Measurements from ENCODE around the gene ZNF142. TPM values are rescaled to one million over a fixed set of nuclear protein-coding genes. Genes with fewer than 3 reads are reported as not detected.

Gene ZNF142
- total and polyA plus RNA-seq, 2 of the 8 experiments (the other 6 are each of a cell fraction or from before 2014, with no cell fraction given) = 9.4 to 32.5 TPM

GRCh38 chr2:218605432-218605831 is 54.0 kb downstream of the ZNF142 start:
- Histone ChIP-seq H3K9ac (replicated peaks in 1 of 4; ENCODE audit: extremely low read depth in 1 of 4, low read depth in 3 of 4, low read length in 3 of 4) (no peak overlapping the region), H4K91ac (replicated peaks; ENCODE audit: insufficient read length, low read length) (no peak overlapping the region), H3K14ac (ENCODE audit: insufficient read length) (no peak overlapping the region), H2AFZ (ENCODE audit: low read length) (no peak overlapping the region), H3K56ac (replicated peaks; ENCODE audit: insufficient read length, low read depth, low read length) (no peak overlapping the region), H3K79me1 (ENCODE audit: low read depth, low read length) (no peaks in the 10 kb centered on the region), H4K20me1 (replicated peaks in 1 of 2; ENCODE audit: control insufficient read depth in 1 of 2, insufficient read depth in 2 of 2, low read length in 2 of 2) (no peaks in the 10 kb centered on the region), H3K23ac (ENCODE audit: insufficient read length) (no peak overlapping the region), H2BK120ac (replicated peaks; ENCODE audit: low read depth, low read length) (no peak overlapping the region), H3K79me2 (ENCODE audit: control insufficient read depth in 1 of 2, insufficient read depth in 2 of 2, low read length in 2 of 2) (no peaks in the 10 kb centered on the region), H2BK12ac (ENCODE audit: low read depth, low read length) (no peak overlapping the region), H3K9me3 (ENCODE audit: insufficient read depth in 2 of 2, low read depth in 1 of 2, low read length in 1 of 2) (no peaks in the 10 kb centered on the region), H3K23me2 (ENCODE audit: low read depth, low read length) (no peaks in the 10 kb centered on the region), H3K4me2 (ENCODE audit: insufficient read depth in 1 of 2, low read depth in 2 of 2, low read length in 2 of 2) (no peak overlapping the region), H4K8ac (ENCODE audit: extremely low read depth, insufficient read depth, low read length) (no peak overlapping the region), H3K18ac (ENCODE audit: extremely low read depth, low read length) (no peak overlapping the region), H3K4me3 (ENCODE audit: extremely low read depth in 1 of 4, insufficient read depth in 2 of 4, low read depth in 3 of 4, low read length in 4 of 4) (no peak overlapping the region), H2BK20ac (ENCODE audit: low read length) (no peak overlapping the region), H2BK15ac (ENCODE audit: low read length) (no peak overlapping the region), H4K5ac (ENCODE audit: insufficient read length, low read depth, low read length) (no peak overlapping the region), H3K36me3 (ENCODE audit: control insufficient read depth in 2 of 4, insufficient read depth in 4 of 4, low read length in 3 of 4) (no peaks in the 10 kb centered on the region; a peak in 1 of 8 replicates), H3K4me1 (replicated peaks in 1 of 4; ENCODE audit: control insufficient read depth in 3 of 4, insufficient read depth in 4 of 4, low read length in 3 of 4) (peaks cover 0 to 4% (median 2%) of the 10 kb centered on the region in 4 experiments; a peak in 2 of 7 replicates), H3K27ac (ENCODE audit: low read depth, low read length) (no peak overlapping the region), H3K27me3 (replicated peaks in 1 of 4; ENCODE audit: control insufficient read depth in 3 of 4, extremely low read depth in 1 of 4, insufficient read depth in 3 of 4, low read length in 3 of 4) (no peaks in the 10 kb centered on the region), H2BK5ac (ENCODE audit: low read depth, low read length) (no peak overlapping the region), H3K4ac (replicated peaks; ENCODE audit: insufficient read length, low read depth, low read length) (no peak overlapping the region), H2AK5ac (ENCODE audit: low read depth, low read length) (no peak overlapping the region)
- TF ChIP-seq POLR2A (IDR thresholded peaks at IDR 0.05; ENCODE audit: control extremely low read depth in 1 of 2, low read depth in 2 of 2, low read length in 2 of 2) = no peak
- no peak for TF ChIP-seq RXRA (IDR thresholded peaks at IDR 0.05; ENCODE audit: insufficient read depth, low read depth, low read length)
- no peak for TF ChIP-seq CREB1 (IDR thresholded peaks at IDR 0.05)
- no peak for TF ChIP-seq MAFK (IDR thresholded peaks at IDR 0.05; ENCODE audit: low read depth, low read length)
- no peak for TF ChIP-seq SP2 (IDR thresholded peaks at IDR 0.05; ENCODE audit: low read length)
- TF ChIP-seq CTCF (IDR thresholded peaks at IDR 0.05; ENCODE audit: control extremely low read depth in 1 of 3, insufficient read depth in 1 of 3, low read depth in 1 of 3, low read length in 3 of 3) = no peak
- TF ChIP-seq USF2 (IDR thresholded peaks at IDR 0.05; ENCODE audit: low read length) = no peak
- no peak for TF ChIP-seq ZNF274 (IDR thresholded peaks at IDR 0.05; ENCODE audit: borderline replicate concordance, extremely low read depth, low read length)
- TF ChIP-seq SP4 (IDR thresholded peaks at IDR 0.05; ENCODE audit: low read length) = no peak
- WGBS, 2 experiments (ENCODE audit: extremely low coverage in 1 of 2, insufficient coverage in 1 of 2, insufficient read length in 1 of 2, insufficient replicate concordance in 2 of 2, low coverage in 1 of 2, low lambda C conversion rate in 2 of 2, missing lambda C conversion rate in 1 of 2) = 85% methylated on average over 2 of the region's 2 CpGs; no CpG with 5 or more reads in 1 of the 2 experiments
- DNase-seq (ENCODE audit: low read depth in 1 of 2, low spot score in 2 of 2) (no peak), FAIRE-seq (no peak)
- CTCF ChIA-PET (ENCODE audit: partially characterized antibody) = no interaction called here
- POLR2A ChIA-PET (ENCODE audit: partially characterized antibody) = no interaction called here

Measured in H1 (cell line).